H1 (cell line): ENCODE measurements around the gene THEM5. TPM values are rescaled to one million over a fixed set of nuclear protein-coding genes. Genes with fewer than 3 reads are reported as not detected.

Experiments used
- CTCF ChIA-PET: fragments of 300-600 bp; sonication (Branson Sonifier 250); formaldehyde crosslinking; loops from one replicate; lab custom pipeline; 2021; ENCODE audit not compliant: partially characterized antibody; lab: Charles Lee
- POLR2A ChIA-PET: fragments of 300-600 bp; sonication (Branson Sonifier 250); formaldehyde crosslinking; loops from one replicate; lab custom pipeline; 2021; ENCODE audit warnings: inconsistent platforms; ENCODE audit not compliant: partially characterized antibody; lab: Charles Lee
- DNase-seq, 2 experiments: peaks; one replicate each; pipeline versions ENCODE4 v3.0.0 to v3.0.0-alpha.2; 2010 to 2022; ENCODE audit warnings: low spot score in 2 of 2, low read depth in 1 of 2, mixed read lengths in 1 of 2
- FAIRE-seq: peaks from 2 replicates; lab custom pipeline; 2011; peaks lifted over from hg19 to GRCh38; lab: Jason Lieb, UNC
- H2AFZ ChIP-seq: 2 replicates; pipeline ENCODE4 v1.8.1; 2012; ENCODE audit warnings: low read length, inconsistent platforms
- H2AK5ac ChIP-seq: 2 replicates; pipeline ENCODE4 v1.6.1; 2013; ENCODE audit warnings: low read depth, low read length
- H2BK120ac ChIP-seq: replicated peaks from 2 replicates; pipeline ENCODE3; 2013; ENCODE audit warnings: low read depth, low read length, inconsistent platforms
- H2BK12ac ChIP-seq: 2 replicates; pipeline ENCODE4 v1.6.1; 2013; ENCODE audit warnings: low read depth, low read length
- H2BK15ac ChIP-seq: 2 replicates; pipeline ENCODE4 v1.6.1; 2013; ENCODE audit warnings: low read length
- H2BK20ac ChIP-seq: 2 replicates; pipeline ENCODE4 v1.6.1; 2013; ENCODE audit warnings: low read length
- H2BK5ac ChIP-seq: 2 replicates; pipeline ENCODE4 v1.6.1; 2013; ENCODE audit warnings: low read depth, low read length
- H3K14ac ChIP-seq: 2 replicates; pipeline ENCODE4 v1.6.1; 2013; ENCODE audit warnings: inconsistent platforms; ENCODE audit not compliant: insufficient read length
- H3K18ac ChIP-seq: 2 replicates; pipeline ENCODE4 v1.6.1; 2013; ENCODE audit warnings: low read length; ENCODE audit errors: extremely low read depth
- H3K23ac ChIP-seq: 2 replicates; pipeline ENCODE4 v1.6.1; 2013; ENCODE audit warnings: inconsistent platforms; ENCODE audit not compliant: insufficient read length
- H3K23me2 ChIP-seq: 2 replicates; pipeline ENCODE4 v1.6.1; 2013; ENCODE audit warnings: low read depth, low read length
- H3K27ac ChIP-seq: 2 replicates; pipeline ENCODE4 v1.6.1; 2011; ENCODE audit warnings: low read depth, low read length, inconsistent platforms
- H3K27me3 ChIP-seq, 4 experiments: replicated peaks in 1 of 4; 1 replicate in 1 of 4; 2 replicates in 3 of 4; pipeline versions ENCODE4 v1.6.1 to v1.8.1; 2011 to 2013; ENCODE audit warnings: low read length in 3 of 4, mild to moderate bottlenecking in 3 of 4, inconsistent platforms in 2 of 4, mixed read lengths in 2 of 4, moderate library complexity in 1 of 4; ENCODE audit not compliant: control insufficient read depth in 3 of 4, insufficient read depth in 3 of 4; ENCODE audit errors: extremely low read depth in 1 of 4
- H3K36me3 ChIP-seq, 4 experiments: 2 replicates each; pipeline versions ENCODE4 v1.6.1 to v1.8.1; 2011 to 2013; ENCODE audit warnings: mild to moderate bottlenecking in 4 of 4, low read length in 3 of 4, moderate library complexity in 2 of 4, control low read depth in 1 of 4, inconsistent platforms in 1 of 4; ENCODE audit not compliant: insufficient read depth in 4 of 4, control insufficient read depth in 2 of 4
- H3K4ac ChIP-seq: replicated peaks from 2 replicates; pipeline ENCODE3; 2013; ENCODE audit warnings: low read length, low read depth, mixed read lengths, inconsistent platforms; ENCODE audit not compliant: insufficient read length
- H3K4me1 ChIP-seq, 4 experiments: replicated peaks in 1 of 4; 1 replicate in 1 of 4; 2 replicates in 3 of 4; pipeline versions ENCODE4 v1.6.1 to v1.8.1; 2011 to 2013; ENCODE audit warnings: low read length in 3 of 4, inconsistent platforms in 2 of 4, mixed read lengths in 1 of 4; ENCODE audit not compliant: insufficient read depth in 4 of 4, control insufficient read depth in 3 of 4
- H3K4me2 ChIP-seq, 2 experiments: 2 replicates each; pipeline versions ENCODE4 v1.6.1 to v1.8.1; 2011 to 2013; ENCODE audit warnings: low read depth in 2 of 2, low read length in 2 of 2, control low read depth in 1 of 2, inconsistent platforms in 1 of 2, mild to moderate bottlenecking in 1 of 2; ENCODE audit not compliant: insufficient read depth in 1 of 2
- H3K4me3 ChIP-seq, 4 experiments: fragments of 200-600, 300-600 bp in 1 of 4; sonication (generic), shearing (Covaris generic), sonication (Bioruptor Twin) in 1 of 4; 2 replicates each; pipeline versions ENCODE4 v1.5.1 to v1.8.1; 2011 to 2016; ENCODE audit warnings: low read length in 4 of 4, low read depth in 3 of 4, control low read depth in 2 of 4, inconsistent platforms in 2 of 4, mild to moderate bottlenecking in 2 of 4, mixed read lengths in 1 of 4, moderate library complexity in 1 of 4; ENCODE audit not compliant: insufficient read depth in 2 of 4; ENCODE audit errors: extremely low read depth in 1 of 4
- H3K56ac ChIP-seq: replicated peaks from 2 replicates; pipeline ENCODE3; 2013; ENCODE audit warnings: low read depth, mild to moderate bottlenecking, mixed read lengths, low read length, inconsistent platforms; ENCODE audit not compliant: insufficient read length
- H3K79me1 ChIP-seq: 2 replicates; pipeline ENCODE4 v1.6.1; 2013; ENCODE audit warnings: low read depth, low read length, control low read depth
- H3K79me2 ChIP-seq, 2 experiments: 2 replicates each; pipeline versions ENCODE4 v1.6.1 to v1.8.1; 2012 to 2013; ENCODE audit warnings: low read length in 2 of 2, mild to moderate bottlenecking in 2 of 2, inconsistent platforms in 1 of 2; ENCODE audit not compliant: insufficient read depth in 2 of 2, control insufficient read depth in 1 of 2
- H3K9ac ChIP-seq, 4 experiments: replicated peaks in 1 of 4; 1 replicate in 1 of 4; 2 replicates in 3 of 4; pipeline versions ENCODE4 v1.6.1 to v1.8.1; 2011 to 2013; ENCODE audit warnings: low read depth in 3 of 4, low read length in 3 of 4, control low read depth in 2 of 4, mild to moderate bottlenecking in 2 of 4, moderate library complexity in 2 of 4, inconsistent platforms in 1 of 4; ENCODE audit errors: extremely low read depth in 1 of 4
- H3K9me3 ChIP-seq, 2 experiments: 2 replicates each; pipeline versions ENCODE4 v1.6.1 to v1.8.1; 2012 to 2013; ENCODE audit warnings: mild to moderate bottlenecking in 2 of 2, moderate library complexity in 2 of 2, control low read depth in 1 of 2, inconsistent platforms in 1 of 2, low read depth in 1 of 2, low read length in 1 of 2, mixed read lengths in 1 of 2; ENCODE audit not compliant: insufficient read depth in 2 of 2
- H4K20me1 ChIP-seq, 2 experiments: replicated peaks in 1 of 2; 2 replicates each; pipeline versions ENCODE3 to v1.8.1; 2011 to 2013; ENCODE audit warnings: inconsistent platforms in 2 of 2, low read length in 2 of 2, mild to moderate bottlenecking in 1 of 2; ENCODE audit not compliant: insufficient read depth in 2 of 2, control insufficient read depth in 1 of 2
- H4K5ac ChIP-seq: 2 replicates; pipeline ENCODE4 v1.6.1; 2013; ENCODE audit warnings: low read length, low read depth, mixed read lengths, inconsistent platforms; ENCODE audit not compliant: insufficient read length
- H4K8ac ChIP-seq: 2 replicates; pipeline ENCODE4 v1.8.0; 2013; ENCODE audit warnings: mild to moderate bottlenecking, moderate library complexity, low read length, inconsistent platforms; ENCODE audit not compliant: insufficient read depth; ENCODE audit errors: extremely low read depth
- H4K91ac ChIP-seq: replicated peaks from 2 replicates; pipeline ENCODE3; 2013; ENCODE audit warnings: low read length, mixed read lengths, inconsistent platforms; ENCODE audit not compliant: insufficient read length
- CEBPB ChIP-seq: IDR thresholded peaks from 2 replicates; pipeline ENCODE4 v1.6.1; 2012; ENCODE audit warnings: low read depth, low read length
- CTBP2 ChIP-seq: IDR thresholded peaks from 2 replicates; pipeline ENCODE4 v1.7.0; 2011; ENCODE audit warnings: borderline replicate concordance, mild to moderate bottlenecking, moderate library complexity, mixed read lengths, low read length; ENCODE audit not compliant: insufficient read depth, insufficient read length
- E2F6 ChIP-seq: IDR thresholded peaks from 2 replicates; pipeline ENCODE4 v1.6.1; 2012; ENCODE audit warnings: inconsistent platforms
- EZH2 ChIP-seq: fragments of 200-600 bp; sonication (generic); IDR thresholded peaks from 2 replicates; pipeline ENCODE4 v1.7.1; 2012; ENCODE audit warnings: low read depth, mild to moderate bottlenecking, moderate library complexity, low read length, inconsistent platforms; ENCODE audit not compliant: severe bottlenecking
- PHF8 ChIP-seq: fragments of 200-600 bp; sonication (generic); conservative IDR thresholded peaks from 2 replicates; pipeline ENCODE4 v1.7.1; 2012; ENCODE audit warnings: low read depth, mild to moderate bottlenecking, inconsistent platforms, low read length, moderate library complexity
- SIX5 ChIP-seq: IDR thresholded peaks from 2 replicates; pipeline ENCODE4 v1.6.1; 2011; ENCODE audit warnings: mild to moderate bottlenecking, low read depth, low read length
- SUZ12 ChIP-seq: fragments of 200-600 bp; sonication (generic); IDR thresholded peaks from 2 replicates; pipeline ENCODE4 v1.6.1; 2012; ENCODE audit warnings: mild to moderate bottlenecking, inconsistent platforms, low read length, moderate library complexity, mixed read lengths
- TBP ChIP-seq: IDR thresholded peaks from 2 replicates; pipeline ENCODE4 v1.6.1; 2011; ENCODE audit warnings: low read depth, low read length, improper control_type of control experiment
- WGBS, 2 experiments: shearing (Covaris generic) in 1 of 2; methylation state at CpG; one replicate each; pipeline versions ENCODE4 v1.1.6 to v1.1.7; 2013 to 2015; ENCODE audit warnings: low lambda C conversion rate in 2 of 2, mixed read lengths in 2 of 2, inconsistent platforms in 1 of 2, low coverage in 1 of 2, missing lambda C conversion rate in 1 of 2; ENCODE audit not compliant: insufficient replicate concordance in 2 of 2, insufficient coverage in 1 of 2, insufficient read length in 1 of 2; ENCODE audit errors: extremely low coverage in 1 of 2, missing lambda C conversion rate in 1 of 2; 5-methylcytosine and 5-hydroxymethylcytosine counted together
- polyA plus RNA-seq, 7 experiments: library from polyadenylated mRNA; depleted of rRNA in 3 of 7; stranded (reverse) in 5 of 7; unstranded in 2 of 7; fragments of >200 nt in 5 of 7; fragments of 200-250 nt in 2 of 7; gene quantifications; 1 replicate in 5 of 7; 2 replicates in 1 of 7; 4 replicates in 1 of 7; pipeline versions ENCODE4 v1.2.1 to v1.2.3, GENCODE V29; 2011 to 2013; ENCODE audit warnings: missing spikeins in 2 of 7, mixed read lengths in 2 of 7
- total RNA-seq: library from RNA; stranded (reverse); fragmentation: NEBNext Ultra II Directional; extraction: Animal tissue kit (Norgen Biotek cat#: 25700); gene quantifications from 2 replicates; pipeline ENCODE4 v1.2.1, GENCODE V29; 2021
- TF ChIP-seq, protein P1 (sequence below): IDR thresholded peaks from 2 replicates; pipeline ENCODE4 v1.6.1; 2011; ENCODE audit warnings: low read length, improper control_type of control experiment

THEM5 gene
- total and polyA plus RNA-seq, 2 of the 8 experiments (the other 6 are each of a cell fraction or from before 2014, with no cell fraction given), result not detected

DNA sequence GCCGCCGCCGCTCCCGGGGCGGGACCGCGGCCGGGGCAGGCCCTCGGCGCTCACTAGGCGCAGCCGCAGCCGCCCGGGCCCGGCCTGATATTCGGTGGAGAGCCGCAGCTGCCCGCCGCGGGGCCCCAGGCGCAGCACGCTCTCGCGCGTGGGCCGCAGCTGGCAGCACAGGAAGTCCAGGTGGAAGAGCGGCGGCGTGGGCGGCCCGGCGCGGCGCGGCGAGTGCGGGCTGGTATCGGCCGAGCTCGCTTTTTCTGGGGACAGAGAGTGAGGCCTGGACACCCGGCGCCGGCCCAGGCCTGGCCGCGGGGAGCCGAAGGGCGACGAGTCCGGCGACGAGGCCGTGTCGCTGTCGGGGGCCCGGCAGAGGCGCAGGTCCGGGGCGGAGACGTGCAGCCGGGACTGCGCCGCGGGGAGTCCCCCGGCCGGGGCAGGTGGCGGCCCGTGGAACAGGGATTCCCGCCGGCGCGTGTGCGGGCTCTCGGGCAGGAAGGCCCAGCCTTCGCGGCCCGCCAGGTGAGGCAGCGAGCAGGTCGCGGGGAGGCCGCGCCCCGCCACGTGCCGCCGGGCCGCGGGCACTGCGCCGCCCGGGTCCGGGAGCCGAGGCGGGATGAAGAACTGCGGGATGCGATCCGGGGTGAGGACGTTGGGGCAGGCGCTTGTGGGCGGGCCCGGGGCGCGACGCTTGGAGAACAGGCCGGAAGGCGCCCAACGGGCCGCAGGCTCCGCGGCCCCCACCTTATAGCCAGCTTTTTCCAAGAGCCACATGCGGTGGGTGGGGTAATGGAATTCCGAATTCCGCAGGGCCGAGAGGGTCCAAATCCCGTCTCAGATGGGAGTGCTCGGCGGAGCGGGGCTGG is 15.1 kb downstream of the THEM5 start:
- H2BK12ac ChIP-seq, result no peak overlapping the region
- no peak overlapping the region for H3K23ac ChIP-seq
- H3K9me3 ChIP-seq, result no peaks in the 10 kb centered on the region
- no peak overlapping the region for H3K14ac ChIP-seq
- H3K79me2 ChIP-seq, result no peaks in the 10 kb centered on the region
- no peak overlapping the region for H2BK20ac ChIP-seq
- no peak overlapping the region for H2BK120ac ChIP-seq
- 2% methylated on average over 63 of the region's 117 CpGs; no CpG with 5 or more reads in 1 of the 2 experiments for WGBS, 2 experiments
- H3K79me1 ChIP-seq, result no peaks in the 10 kb centered on the region
- H3K18ac ChIP-seq, result peak overlapping the region; percentile 48
- H3K4me1 ChIP-seq, result peaks cover 4 to 17% (median 9%) of the 10 kb centered on the region in 4 experiments
- H2BK5ac ChIP-seq, result no peak overlapping the region
- no peak for FAIRE-seq
- peak in 1 of 2 experiments; percentile 72 for DNase-seq
- no peak overlapping the region for H3K56ac ChIP-seq
- no peak overlapping the region for H2BK15ac ChIP-seq
- peak overlapping the region; percentile 43 to 69 (median 54) for H3K4me3 ChIP-seq
- no peak overlapping the region for H3K27ac ChIP-seq
- H3K4ac ChIP-seq, result no peak overlapping the region
- H3K4me2 ChIP-seq, result peak overlapping the region; percentile 77 to 93
- no peak overlapping the region for H2AK5ac ChIP-seq
- H4K20me1 ChIP-seq, result no peaks in the 10 kb centered on the region
- H3K23me2 ChIP-seq, result peaks cover 23% of the 10 kb centered on the region
- H4K5ac ChIP-seq, result no peak overlapping the region
- H4K91ac ChIP-seq, result peak overlapping the region; percentile 61
- ChIA-PET CTCF (interaction anchor here (1.2 to 2.2 kb wide), 3 partner anchors 70 to 163 kb away, joined by 3 to 6 read pairs (median 5); no protein-coding TSS in a partner anchor), POLR2A (interaction anchor here (0.7 to 5.0 kb wide), 18 partner anchors 8 to 298 kb away, joined by 3 to 20 read pairs (median 4); partner anchors contain the start of genes TDRKH and THEM5)
- peak overlapping the region; percentile 74; the same call in 1 of the 2 replicates for H4K8ac ChIP-seq
- no peak overlapping the region for H2AFZ ChIP-seq
- H3K36me3 ChIP-seq, result no peaks in the 10 kb centered on the region
- H3K9ac ChIP-seq, result peak overlapping the region in 3 of 4 experiments; percentile 8 to 79 (median 18); a peak in 5 of 7 replicates
- H3K27me3 ChIP-seq, result peaks cover 10 to 24% (median 21%) of the 10 kb centered on the region in 4 experiments
- TF ChIP-seq E2F6 (peak; percentile 86), PHF8 (peak; percentile 56; the same call in 1 of the 2 replicates), CEBPB (no peak), SIX5 (no peak), TBP (peak; percentile 22; the same call in 1 of the 2 replicates), SUZ12 (peak; percentile 67), CTBP2 (no peak), EZH2 (peak; percentile 71)
- TF ChIP-seq, protein P1, sequence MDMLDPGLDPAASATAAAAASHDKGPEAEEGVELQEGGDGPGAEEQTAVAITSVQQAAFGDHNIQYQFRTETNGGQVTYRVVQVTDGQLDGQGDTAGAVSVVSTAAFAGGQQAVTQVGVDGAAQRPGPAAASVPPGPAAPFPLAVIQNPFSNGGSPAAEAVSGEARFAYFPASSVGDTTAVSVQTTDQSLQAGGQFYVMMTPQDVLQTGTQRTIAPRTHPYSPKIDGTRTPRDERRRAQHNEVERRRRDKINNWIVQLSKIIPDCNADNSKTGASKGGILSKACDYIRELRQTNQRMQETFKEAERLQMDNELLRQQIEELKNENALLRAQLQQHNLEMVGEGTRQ, result 0 out of 2 replicates have a peak, but pooled peaks have one; percentile 19
